GDM1 (cell line): ENCODE results near the gene UNC45B.
A peak's percentile ranks its signal among the peaks of the same experiment; 100 is the strongest.
"Not testable (repeated sequence)": the region's sequence is repeated elsewhere in the genome, so short reads cannot be mapped to it uniquely, and the experiment has no call there.

ENCODE experiments used
- DNase-seq: peaks from one replicate; lab custom pipeline; 2025; lab: John Stamatoyannopoulos, UW

The UNC45B gene

DNA sequence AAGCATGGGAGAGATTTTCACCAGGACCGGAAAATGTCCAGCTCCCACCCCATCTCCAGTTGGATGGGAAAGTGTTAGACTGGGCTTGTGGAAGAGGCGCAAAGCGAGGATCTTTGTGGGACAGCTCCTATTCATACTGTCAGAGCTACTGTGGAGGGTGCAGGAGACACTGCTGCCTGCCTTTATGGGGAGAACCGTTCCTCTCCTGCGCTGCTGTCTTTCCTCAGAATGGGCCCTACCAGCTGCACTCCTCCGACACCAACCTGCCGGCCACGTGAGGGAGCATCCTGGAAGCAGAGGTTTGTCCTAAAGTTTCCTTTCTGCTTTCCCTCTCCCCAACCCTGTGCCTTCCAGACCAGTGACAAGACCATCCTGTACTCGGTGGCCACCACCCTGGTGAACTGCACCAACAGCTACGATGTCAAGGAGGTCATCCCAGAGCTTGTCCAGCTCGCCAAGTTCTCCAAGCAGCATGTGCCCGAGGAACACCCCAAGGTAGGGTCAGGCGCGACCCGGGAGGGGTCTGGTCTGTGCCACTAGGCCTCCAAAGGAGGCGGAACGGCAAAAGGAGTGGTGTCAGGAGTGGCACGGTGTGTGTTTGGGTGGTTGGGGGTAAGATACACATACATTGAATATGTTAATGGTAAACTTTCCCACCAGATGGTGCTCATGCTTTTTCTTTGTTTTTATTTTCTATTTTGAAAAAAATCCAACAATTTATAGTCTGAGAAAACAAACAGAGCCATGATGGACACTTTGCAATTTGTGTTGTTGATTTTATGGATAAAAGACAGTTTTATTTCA is 23.6 kb downstream of the UNC45B start:
- no peak for DNase-seq

- DNase-seq = no peak
Measured at GRCh38 chr17:35171834-35172233, 24.2 kb downstream of the UNC45B start.

DNA sequence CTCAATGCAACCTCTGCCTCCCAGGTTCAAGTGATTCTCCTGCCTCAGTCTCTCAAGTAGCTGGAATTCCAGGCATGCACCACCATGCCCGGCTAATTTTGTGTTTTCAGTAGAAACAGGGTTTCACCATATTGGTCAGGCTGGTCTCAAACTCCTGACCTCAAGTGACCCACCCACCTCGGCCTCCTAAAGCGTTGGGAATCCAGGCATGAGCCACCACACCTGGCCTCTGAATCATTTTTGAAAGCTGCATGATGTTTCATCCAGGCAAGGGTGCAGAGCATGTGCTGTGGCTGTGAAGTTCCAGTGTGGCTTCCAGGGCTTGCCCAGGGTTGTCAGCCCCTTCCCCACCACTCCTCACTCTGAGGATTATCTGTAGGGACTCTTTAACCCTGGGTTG is 24.7 kb downstream of the UNC45B start:
- not testable (repeated sequence) for DNase-seq

DNA sequence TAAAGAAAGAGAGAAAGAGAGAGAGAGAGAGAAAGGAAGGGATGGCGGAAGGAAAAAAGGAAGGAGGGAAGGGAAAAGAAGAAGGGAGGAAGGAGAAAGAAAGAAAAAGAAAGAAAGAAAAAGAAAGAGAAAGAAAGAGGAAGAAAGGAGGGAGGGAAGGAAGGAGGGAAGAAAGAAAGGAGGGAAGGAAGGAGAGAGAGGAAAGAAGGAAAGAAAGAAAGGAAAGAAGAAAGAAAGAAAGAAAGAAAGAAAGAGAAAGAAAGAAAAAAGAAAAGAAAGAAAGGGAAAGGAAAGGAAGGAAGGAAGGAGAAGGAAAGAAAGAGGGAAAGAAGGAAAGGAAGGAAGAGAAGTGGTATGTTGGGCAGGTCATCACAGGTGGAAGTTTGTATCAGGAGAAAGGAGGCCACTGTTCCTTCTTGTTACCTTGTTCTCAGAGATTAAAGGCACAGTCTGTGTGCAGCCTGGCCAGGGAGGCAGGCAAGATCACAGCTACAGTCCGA is 27.3 kb downstream of the UNC45B start:
- DNase-seq = no peak

- DNase-seq = no peak
Measured at GRCh38 chr17:35175638-35176415, 28.2 kb downstream of the UNC45B start.

DNA sequence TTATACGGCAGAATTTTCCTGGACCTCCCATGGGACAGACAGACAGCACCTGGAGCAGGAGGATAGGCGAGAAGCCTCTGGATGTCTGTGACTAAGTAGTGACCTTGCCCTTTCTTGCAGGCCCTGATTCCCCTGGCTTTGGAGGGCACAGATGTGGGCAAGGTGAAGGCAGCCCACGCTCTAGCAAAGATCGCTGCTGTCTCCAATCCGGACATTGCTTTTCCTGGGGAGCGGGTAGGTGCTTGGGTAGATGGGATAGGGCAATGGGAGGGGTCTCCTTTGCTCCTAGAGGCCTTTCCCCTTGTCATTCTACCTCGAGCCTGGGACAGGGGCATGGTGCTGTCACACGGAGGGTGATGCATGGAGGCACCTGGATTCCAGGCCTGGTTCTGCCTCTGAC is 29.3 kb downstream of the UNC45B start:
- no peak for DNase-seq

- not testable (repeated sequence) for DNase-seq
Measured at GRCh38 chr17:35179379-35179778, 31.8 kb downstream of the UNC45B start.

GRCh38 chr17:35183332-35183731 is 35.7 kb downstream of the UNC45B start:
- no peak for DNase-seq

DNA sequence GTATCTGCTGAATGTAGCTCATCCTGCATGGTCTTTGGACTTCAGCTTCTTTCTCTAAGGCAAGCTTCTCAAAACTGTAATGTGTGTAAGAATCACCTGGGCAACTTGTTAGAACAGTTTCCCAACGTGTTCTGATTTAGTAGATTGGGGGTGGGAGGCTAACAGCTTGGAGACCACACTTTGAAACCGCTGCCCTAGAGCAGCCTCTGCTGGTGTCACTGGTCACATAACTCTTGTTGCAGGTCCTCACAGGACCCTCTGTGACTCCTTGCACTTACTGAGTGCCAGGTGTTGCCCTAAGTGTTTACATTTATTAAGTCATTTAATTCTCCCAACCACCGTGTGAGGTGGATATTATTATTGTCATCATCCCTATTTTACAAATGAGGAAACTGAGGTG is 36.7 kb downstream of the UNC45B start:
- DNase-seq = no peak

- no peak for DNase-seq
Measured at GRCh38 chr17:35185849-35186248, 38.2 kb downstream of the UNC45B start.

DNA sequence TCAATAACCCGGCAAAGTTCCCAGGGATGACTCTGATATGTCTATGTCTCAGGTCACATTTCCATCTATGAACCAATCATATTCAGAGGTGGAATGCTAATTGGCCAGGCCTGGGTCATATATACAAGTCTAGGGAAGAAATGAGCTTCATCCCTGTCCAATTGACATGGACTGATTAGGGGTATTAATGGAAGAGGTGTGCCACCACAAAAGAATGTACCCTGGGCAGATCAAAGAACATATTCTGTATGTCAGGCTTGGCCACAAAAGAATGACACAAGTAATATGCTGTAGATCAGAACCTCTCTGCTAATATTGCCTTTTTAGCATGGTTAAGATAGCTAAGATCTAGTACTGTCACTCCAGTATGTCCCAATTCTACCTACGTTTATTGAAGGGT is 39.9 kb downstream of the UNC45B start:
- DNase-seq = no peak

GRCh38 chr17:35188111-35188510 is 40.5 kb downstream of the UNC45B start:
- no peak for DNase-seq

DNA sequence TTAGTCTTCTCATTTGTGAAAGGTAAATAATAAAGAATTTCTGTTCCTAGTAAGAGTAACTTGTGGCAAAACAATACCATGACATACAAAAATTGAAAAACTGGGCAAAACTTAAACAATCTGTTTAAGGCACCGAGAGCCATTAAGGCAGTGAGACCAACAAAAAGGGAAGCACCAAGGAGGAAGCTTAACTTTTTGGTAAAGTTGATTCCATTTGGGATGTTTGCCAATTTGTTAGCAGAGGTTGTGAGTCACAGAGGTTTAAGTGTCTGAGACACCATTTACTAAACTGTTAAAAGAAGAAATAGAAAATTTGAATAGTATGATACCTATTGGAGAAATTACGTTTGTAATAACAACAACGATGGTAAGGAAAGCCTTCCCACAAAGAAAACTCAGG is 41.7 kb downstream of the UNC45B start:
- DNase-seq = peak; percentile 35

DNA sequence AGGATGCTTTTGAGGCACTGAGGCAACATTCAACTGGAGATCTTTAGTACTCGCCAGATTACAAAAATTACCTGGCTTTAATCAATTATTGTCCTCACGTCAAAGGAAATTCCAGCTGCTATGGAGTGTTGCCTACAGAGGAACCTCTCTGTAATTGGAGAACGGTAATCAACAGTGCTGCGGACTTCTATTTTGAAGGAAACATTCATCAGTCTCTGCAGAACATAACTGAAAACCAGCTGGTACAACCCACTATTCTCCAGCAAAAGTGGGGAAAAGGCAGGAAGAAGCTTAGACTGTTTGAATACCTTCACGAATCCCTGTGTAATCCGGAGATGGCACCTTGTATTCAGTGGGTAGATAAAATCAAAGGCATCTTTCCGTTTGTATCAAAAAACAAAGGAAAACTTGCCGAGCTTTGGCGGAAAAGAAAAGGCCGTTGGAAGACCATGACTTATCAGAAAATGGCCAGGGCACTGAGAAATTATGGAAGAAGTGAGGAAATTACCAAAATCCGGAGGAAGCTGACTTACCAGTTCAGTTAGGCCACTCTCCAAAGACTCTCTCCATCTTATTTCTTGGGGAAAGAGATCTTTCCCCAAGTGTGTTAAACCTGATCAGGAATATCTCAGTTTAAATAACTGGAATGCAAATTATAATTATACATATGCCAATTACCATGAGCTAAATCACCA is 43.5 kb downstream of the UNC45B start:
- DNase-seq = no peak

GRCh38 chr17:35192708-35193107 is 45.1 kb downstream of the UNC45B start:
- no peak for DNase-seq

- not testable (repeated sequence) for DNase-seq
Measured at GRCh38 chr17:35194001-35194400, 46.4 kb downstream of the UNC45B start, which contains the start of gene SLC35G3. Gene SLC35G3, minus strand, starts transcription at chr17:35194393. Its CDS starts 86 bp downstream, at chr17:35194307.

DNA sequence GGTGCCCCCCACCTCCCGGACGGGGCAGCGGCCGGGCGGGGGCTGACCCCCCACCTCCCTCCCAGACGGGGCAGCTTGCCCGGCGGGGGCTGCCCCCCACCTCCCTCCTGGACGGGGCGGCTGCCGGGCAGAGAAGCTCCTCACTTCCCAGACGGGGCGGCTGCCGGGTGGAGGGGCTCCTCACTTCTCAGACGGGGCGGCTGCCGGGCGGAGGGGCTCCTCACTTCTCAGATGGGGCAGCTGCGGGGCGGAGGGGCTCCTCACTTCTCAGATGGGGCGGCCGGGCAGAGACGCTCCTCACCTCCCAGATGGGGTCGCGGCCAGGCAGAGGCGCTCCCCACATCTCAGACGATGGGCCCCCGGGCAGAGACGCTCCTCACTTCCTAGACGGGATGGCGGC is 47.4 kb downstream of the UNC45B start:
- not testable (repeated sequence) for DNase-seq

GRCh38 chr17:35202582-35202981 is 55.0 kb downstream of the UNC45B start:
- DNase-seq = not testable (repeated sequence)

DNA sequence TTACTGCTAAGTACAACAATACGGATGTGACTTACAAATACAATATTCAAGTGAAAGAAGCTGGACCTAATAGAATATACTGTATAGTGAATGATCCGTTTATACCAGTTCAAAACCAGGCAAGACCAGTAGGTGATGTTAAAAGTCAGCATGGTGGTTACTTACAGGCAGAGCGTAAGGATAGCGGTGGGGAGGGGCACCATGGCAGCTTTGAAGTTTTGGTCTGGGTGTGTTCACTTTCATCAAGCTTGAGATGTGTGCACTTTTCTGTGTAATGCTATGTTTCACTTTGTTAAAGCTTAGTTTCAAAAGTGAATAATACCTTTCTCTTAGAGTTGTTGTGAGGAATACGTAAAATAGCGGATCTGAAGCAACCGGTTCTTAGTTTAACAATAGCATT is 63.1 kb downstream of the UNC45B start:
- no peak for DNase-seq

DNA sequence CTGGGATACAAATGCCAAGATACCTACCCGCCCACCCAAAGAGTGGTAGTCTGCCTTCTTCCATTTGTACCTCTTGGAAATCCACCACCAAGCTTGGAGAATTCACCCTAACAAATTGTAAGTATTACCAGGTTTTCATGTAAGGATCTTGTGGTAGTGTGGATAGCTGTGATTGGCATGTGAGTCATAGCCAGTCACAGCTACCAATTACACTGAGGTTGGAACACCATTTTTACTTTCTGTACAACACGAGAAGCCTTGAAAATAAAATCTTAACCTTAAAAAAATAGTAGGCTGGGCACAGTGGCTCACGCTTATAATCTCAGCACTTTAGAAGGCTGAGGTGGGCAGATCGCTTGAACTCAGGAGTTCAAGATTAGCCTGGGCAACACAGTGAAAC is 65.1 kb downstream of the UNC45B start:
- DNase-seq = no peak

- DNase-seq = no peak
Measured at GRCh38 chr17:35213412-35213940, 65.9 kb downstream of the UNC45B start.

DNA sequence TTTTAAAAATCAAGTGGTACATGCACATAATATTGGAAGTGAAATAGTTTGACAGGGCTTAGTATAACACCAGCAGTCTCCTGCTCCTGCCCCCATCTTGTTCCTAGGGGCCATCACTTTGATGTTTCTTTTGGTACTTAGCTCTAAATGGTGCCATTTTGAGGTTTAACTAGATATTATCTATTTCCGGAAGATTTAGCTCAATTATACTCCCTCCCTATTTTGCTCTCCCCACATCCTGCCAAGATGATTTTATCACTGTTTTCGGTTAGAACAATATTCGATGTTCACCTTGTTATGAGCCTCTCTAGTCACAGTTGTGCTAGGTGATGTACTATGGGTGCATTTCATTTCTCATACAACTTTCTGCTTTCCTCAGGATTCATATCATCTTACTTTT is 66.6 kb downstream of the UNC45B start:
- DNase-seq = no peak
